Subcutaneous adipose tissue (tissue), 1 donor: ENCODE results near the gene MSL3B.

ENCODE experiments used
- CTCF ChIP-seq: fragments of 450-650 bp; IDR thresholded peaks from one replicate; pipeline ENCODE4 v1.5.1; 2016; ENCODE audit warnings: low read depth, mild to moderate bottlenecking, control low read depth, antibody characterized with exemption, moderate library complexity

The MSL3B gene

GRCh38 chr2:233838251-233838650 lies 29.9 kb downstream of the MSL3B start:
- TF ChIP-seq CTCF = no peak

GRCh38 chr2:233837694-233838229 lies 30.4 kb downstream of the MSL3B start:
- no peak for TF ChIP-seq CTCF

- TF ChIP-seq CTCF = no peak
Observed at GRCh38 chr2:233836359-233836758, 31.8 kb downstream of the MSL3B start.

GRCh38 chr2:233835230-233836186 lies 32.7 kb downstream of the MSL3B start:
- TF ChIP-seq CTCF = no peak

GRCh38 chr2:233833345-233833744 lies 34.8 kb downstream of the MSL3B start:
- no peak for TF ChIP-seq CTCF

- no peak for TF ChIP-seq CTCF
Observed at GRCh38 chr2:233832869-233833311, 35.3 kb downstream of the MSL3B start.

GRCh38 chr2:233832414-233832813 lies 35.8 kb downstream of the MSL3B start:
- TF ChIP-seq CTCF = no peak
